ENCODE measurements around the gene C2orf72.
"Not testable (repeated sequence)": the region's sequence is repeated elsewhere in the genome, so short reads cannot be mapped to it uniquely, and the experiment has no call there.

C2orf72 gene

GRCh38 chr2:231037202-231037730 is at the start of gene C2orf72:
Gene C2orf72 (plus strand): TSS chr2:231037523. CDS start chr2:231037566, 43 bp downstream.
- no peak for DNase-seq (ENCODE audit: low read depth, low spot score)

GRCh38 chr2:230989731-230990130 is 47.6 kb upstream of the C2orf72 start:
- DNase-seq (ENCODE audit: low read depth, low spot score), result no peak

GRCh38 chr2:230990131-230990898 is 47.0 kb upstream of the C2orf72 start:
- DNase-seq (ENCODE audit: low read depth, low spot score), result no peak

GRCh38 chr2:230990899-230991150 is 46.5 kb upstream of the C2orf72 start:
- no peak for DNase-seq (ENCODE audit: low read depth, low spot score)

- DNase-seq (ENCODE audit: low read depth, low spot score), result no peak
Measured at GRCh38 chr2:230991598-230991997, 45.7 kb upstream of the C2orf72 start.

GRCh38 chr2:230995821-230996220 is 41.5 kb upstream of the C2orf72 start, which contains the start of gene SPATA3:
Gene SPATA3 (plus strand): TSS chr2:230996121. CDS start chr2:230996234, 113 bp downstream.
- no peak for DNase-seq (ENCODE audit: low read depth, low spot score)

GRCh38 chr2:230996661-230997060 is 40.7 kb upstream of the C2orf72 start:
- DNase-seq (ENCODE audit: low read depth, low spot score), result no peak

GRCh38 chr2:230998882-230999281 is 38.4 kb upstream of the C2orf72 start:
- no peak for DNase-seq (ENCODE audit: low read depth, low spot score)

- no peak for DNase-seq (ENCODE audit: low read depth, low spot score)
Measured at GRCh38 chr2:230999477-230999876, 37.8 kb upstream of the C2orf72 start.

- no peak for DNase-seq (ENCODE audit: low read depth, low spot score)
Measured at GRCh38 chr2:231000211-231000904, 37.0 kb upstream of the C2orf72 start.

GRCh38 chr2:231001036-231001435 is 36.3 kb upstream of the C2orf72 start:
- DNase-seq (ENCODE audit: low read depth, low spot score), result no peak

- DNase-seq (ENCODE audit: low read depth, low spot score), result no peak
Measured at GRCh38 chr2:231001921-231002320, 35.4 kb upstream of the C2orf72 start.

- DNase-seq (ENCODE audit: low read depth, low spot score), result no peak
Measured at GRCh38 chr2:231002641-231003040, 34.7 kb upstream of the C2orf72 start.

- DNase-seq (ENCODE audit: low read depth, low spot score), result no peak
Measured at GRCh38 chr2:231003186-231003585, 34.1 kb upstream of the C2orf72 start.

- DNase-seq (ENCODE audit: low read depth, low spot score), result not testable (repeated sequence)
Measured at GRCh38 chr2:231004930-231005329, 32.4 kb upstream of the C2orf72 start.

GRCh38 chr2:231007286-231008098 is 29.8 kb upstream of the C2orf72 start:
- no peak for DNase-seq (ENCODE audit: low read depth, low spot score)

GRCh38 chr2:231008131-231008530 is 29.2 kb upstream of the C2orf72 start:
- DNase-seq (ENCODE audit: low read depth, low spot score), result no peak

GRCh38 chr2:231009236-231009919 is 27.9 kb upstream of the C2orf72 start:
- DNase-seq (ENCODE audit: low read depth, low spot score), result no peak

GRCh38 chr2:231010201-231010730 is 27.1 kb upstream of the C2orf72 start:
- DNase-seq (ENCODE audit: low read depth, low spot score), result no peak

GRCh38 chr2:231011526-231011925 is 25.8 kb upstream of the C2orf72 start:
- DNase-seq (ENCODE audit: low read depth, low spot score), result no peak

GRCh38 chr2:231012463-231012862 is 24.9 kb upstream of the C2orf72 start:
- DNase-seq (ENCODE audit: low read depth, low spot score), result no peak
